ENCODE measurements around the gene ABCG5.

- TF ChIP-seq YY1 (IDR thresholded peaks at IDR 0.05; ENCODE audit: insufficient read depth, insufficient read length) (no peak), SUZ12 (IDR thresholded peaks at IDR 0.05; ENCODE audit: extremely low read depth, insufficient read depth, insufficient read length) (no peak), ZNF274 (IDR thresholded peaks at IDR 0.05; ENCODE audit: low read depth, low read length) (no peak)
These were observed 36.5 kb downstream of the ABCG5 start for GRCh38 chr2:43802135-43802534.

All from NT2/D1 (cell line).